ENCODE data around the gene TMEM235.

Gene TMEM235

DNA sequence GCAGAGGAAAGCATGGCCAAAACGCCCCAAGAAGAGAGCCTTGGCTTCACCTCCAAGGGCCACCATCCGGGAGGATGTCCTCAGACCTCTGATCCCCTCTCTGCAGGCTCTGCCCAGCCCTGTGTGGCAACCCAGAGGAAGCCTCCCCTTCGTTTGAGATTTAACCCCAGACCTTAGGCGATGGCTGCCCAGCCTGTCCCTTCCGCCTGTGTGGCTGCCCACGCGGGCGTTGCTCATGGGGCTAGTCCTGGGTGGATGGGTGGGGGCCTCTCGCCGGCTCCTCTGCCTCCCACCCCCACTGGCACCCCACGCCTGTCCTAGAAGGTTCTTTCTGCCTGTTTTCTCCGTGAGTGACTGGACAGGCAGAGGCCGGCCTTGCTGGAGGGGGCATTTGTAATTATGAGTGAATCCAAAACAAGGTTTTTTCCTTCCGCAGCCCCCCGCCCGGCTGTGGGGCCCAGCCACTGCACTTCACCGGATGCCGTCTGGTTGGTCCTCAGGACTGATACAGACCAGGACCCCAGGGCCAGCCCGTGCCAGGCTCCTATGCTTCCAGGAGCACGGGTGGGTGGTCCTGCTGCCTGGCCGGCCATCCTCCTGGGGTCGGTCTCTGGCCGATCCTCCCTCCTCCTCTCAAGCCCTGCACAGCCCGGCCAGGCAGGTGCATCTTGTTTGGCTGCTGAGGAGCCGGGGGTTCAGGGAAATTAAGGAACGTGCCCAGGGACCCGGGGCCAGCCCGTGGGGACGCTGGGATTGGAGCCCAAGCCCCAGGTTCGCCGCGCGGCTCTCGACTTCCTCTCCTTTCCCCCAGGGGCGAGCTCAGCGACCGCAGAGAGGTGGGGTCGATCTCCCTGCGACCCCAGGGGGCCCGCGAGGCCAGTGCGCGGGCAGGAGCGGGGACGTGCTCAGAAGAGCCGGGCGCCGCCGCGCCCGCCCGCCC lies at the start of gene TMEM235:
Gene TMEM235, plus strand, starts transcription at position 636 of the 940 bp plus-strand sequence. CDS start 393 bp downstream, outside the sequence.
- Histone ChIP-seq H4K20me1 (ENCODE audit: insufficient read depth, low read length) (no peaks in the 10 kb centered on the region), H3K36me3 (replicated peaks; ENCODE audit: low read depth, low read length) (no peaks in the 10 kb centered on the region), H3K4me3 (ENCODE audit: low read length) (no peak within 1 kb of the TSS), H3K4me1 (ENCODE audit: low read length) (peaks cover 21% of the 10 kb centered on the region), H3K9me3 (ENCODE audit: insufficient read depth, low read length) (no peaks in the 10 kb centered on the region), H3K4me2 (ENCODE audit: low read length) (peak within 1 kb of the TSS; percentile 15; the same call in 1 of the 2 replicates), H3K27me3 (ENCODE audit: low read depth, low read length) (peaks cover 7% of the 10 kb centered on the region; the same call in 1 of the 2 replicates), H3K79me2 (ENCODE audit: low read length) (no peaks in the 10 kb centered on the region), H3K27ac (ENCODE audit: low read length) (no peak within 1 kb of the TSS), H2AFZ (ENCODE audit: low read depth, low read length) (no peak within 1 kb of the TSS), H3K9ac (ENCODE audit: low read length) (no peak within 1 kb of the TSS)
- no peak for TF ChIP-seq EZH2phosphoT487 (IDR thresholded peaks at IDR 0.05; ENCODE audit: low read depth)
- no peak for TF ChIP-seq CTCF (IDR thresholded peaks at IDR 0.05; ENCODE audit: low read depth, low read length)

- H3K9ac ChIP-seq (ENCODE audit: low read length) = no peak overlapping the region
- H3K4me3 ChIP-seq (ENCODE audit: low read length) = no peak overlapping the region
- TF ChIP-seq EZH2phosphoT487 (IDR thresholded peaks at IDR 0.05; ENCODE audit: low read depth) (no peak), CTCF (IDR thresholded peaks at IDR 0.05; ENCODE audit: low read depth, low read length) (no peak)
- no peak overlapping the region for H2AFZ ChIP-seq (ENCODE audit: low read depth, low read length)
- peaks cover 18% of the 10 kb centered on the region for H3K79me2 ChIP-seq (ENCODE audit: low read length)
- H3K4me1 ChIP-seq (ENCODE audit: low read length) = peaks cover 10% of the 10 kb centered on the region
- H4K20me1 ChIP-seq (ENCODE audit: insufficient read depth, low read length) = 0 out of 2 replicates have a peak, but pooled peaks cover 6% of the 10 kb centered on the region
- H3K27me3 ChIP-seq (ENCODE audit: low read depth, low read length) = no peaks in the 10 kb centered on the region
- no peaks in the 10 kb centered on the region for H3K9me3 ChIP-seq (ENCODE audit: insufficient read depth, low read length)
- H3K4me2 ChIP-seq (ENCODE audit: low read length) = no peak overlapping the region
- peaks cover 50% of the 10 kb centered on the region for H3K36me3 ChIP-seq (replicated peaks; ENCODE audit: low read depth, low read length)
- H3K27ac ChIP-seq (ENCODE audit: low read length) = no peak overlapping the region
Observed at GRCh38 chr17:78182504-78182903, 48.9 kb upstream of the TMEM235 start.

DNA sequence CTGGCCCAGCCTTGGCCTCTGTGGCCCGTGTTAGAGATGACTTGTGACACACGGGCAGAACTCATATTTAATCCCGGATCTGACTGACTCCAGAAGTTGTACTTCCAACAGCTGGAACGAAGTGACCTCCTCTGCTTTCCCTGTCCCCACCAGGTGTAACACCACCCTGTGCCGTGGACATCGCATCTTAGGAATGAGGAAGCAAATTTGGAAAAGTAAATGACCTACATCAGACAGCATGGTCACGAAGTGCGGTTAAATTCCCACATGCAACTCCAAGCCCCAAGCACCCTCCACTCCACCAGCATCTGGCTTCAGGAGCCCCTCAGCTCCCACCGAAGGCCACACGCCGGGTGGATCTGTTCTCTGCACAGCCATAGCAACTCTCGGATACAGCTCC lies 47.5 kb upstream of the TMEM235 start:
- Histone ChIP-seq H3K4me2 (ENCODE audit: low read length) (no peak overlapping the region), H3K27ac (ENCODE audit: low read length) (no peak overlapping the region), H3K4me1 (ENCODE audit: low read length) (peaks cover 16% of the 10 kb centered on the region), H3K79me2 (ENCODE audit: low read length) (peaks cover 32% of the 10 kb centered on the region), H2AFZ (ENCODE audit: low read depth, low read length) (no peak overlapping the region), H3K27me3 (ENCODE audit: low read depth, low read length) (no peaks in the 10 kb centered on the region), H4K20me1 (ENCODE audit: insufficient read depth, low read length) (0 out of 2 replicates have a peak, but pooled peaks cover 6% of the 10 kb centered on the region), H3K9me3 (ENCODE audit: insufficient read depth, low read length) (no peaks in the 10 kb centered on the region), H3K36me3 (replicated peaks; ENCODE audit: low read depth, low read length) (peaks cover 40% of the 10 kb centered on the region), H3K4me3 (ENCODE audit: low read length) (no peak overlapping the region), H3K9ac (ENCODE audit: low read length) (no peak overlapping the region)
- TF ChIP-seq CTCF (IDR thresholded peaks at IDR 0.05; ENCODE audit: low read depth, low read length) (no peak), EZH2phosphoT487 (IDR thresholded peaks at IDR 0.05; ENCODE audit: low read depth) (no peak)

DNA sequence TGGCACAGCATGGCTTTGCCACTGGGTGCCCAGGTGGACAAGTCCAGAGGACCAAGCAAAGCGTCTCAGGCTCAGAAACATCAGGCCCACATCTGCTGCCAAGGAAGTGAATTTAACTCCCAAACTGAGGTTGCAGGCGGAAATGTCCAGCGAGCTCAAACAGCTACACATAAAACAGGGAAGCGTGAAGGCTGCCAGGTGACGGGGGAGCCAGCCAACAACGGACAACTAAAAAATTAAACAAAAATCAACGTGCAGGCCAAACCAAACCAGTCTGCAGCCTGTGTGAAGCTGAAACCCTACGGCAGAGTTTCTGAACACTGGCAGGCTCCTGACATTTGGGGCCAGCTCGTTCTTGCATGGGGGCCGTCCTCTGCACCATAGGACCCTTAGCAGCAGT lies 47.1 kb upstream of the TMEM235 start:
- Histone ChIP-seq H3K4me2 (ENCODE audit: low read length) (no peak overlapping the region), H3K27me3 (ENCODE audit: low read depth, low read length) (no peaks in the 10 kb centered on the region), H3K27ac (ENCODE audit: low read length) (no peak overlapping the region), H3K4me1 (ENCODE audit: low read length) (peaks cover 16% of the 10 kb centered on the region), H2AFZ (ENCODE audit: low read depth, low read length) (no peak overlapping the region), H3K79me2 (ENCODE audit: low read length) (peaks cover 36% of the 10 kb centered on the region), H3K36me3 (replicated peaks; ENCODE audit: low read depth, low read length) (peaks cover 36% of the 10 kb centered on the region), H4K20me1 (ENCODE audit: insufficient read depth, low read length) (0 out of 2 replicates have a peak, but pooled peaks cover 6% of the 10 kb centered on the region), H3K9me3 (ENCODE audit: insufficient read depth, low read length) (no peaks in the 10 kb centered on the region), H3K9ac (ENCODE audit: low read length) (no peak overlapping the region), H3K4me3 (ENCODE audit: low read length) (no peak overlapping the region)
- TF ChIP-seq CTCF (IDR thresholded peaks at IDR 0.05; ENCODE audit: low read depth, low read length) = no peak
- no peak for TF ChIP-seq EZH2phosphoT487 (IDR thresholded peaks at IDR 0.05; ENCODE audit: low read depth)
